HCT116 (cell line): ENCODE results near the gene ADARB1. TPM values are rescaled to one million over a fixed set of nuclear protein-coding genes. Genes with fewer than 3 reads are reported as not detected.

Experiments used
- ATAC-seq: fragments of 200-7000 bp; cut with Tn5 transposase; 2 replicates; pipeline ENCODE4 v1.9.1; 2020; ENCODE audit warnings: mild to moderate bottlenecking, moderate library complexity
- BruUV-seq: library from RNA; stranded (reverse); fragments of 400-500 nt; replicated peaks from 2 replicates; lab custom pipeline; 2021; lab: Mats Ljungman, UMichigan
- CTCF ChIA-PET: fragments of 300-600 bp; sonication (Branson Sonifier 250); formaldehyde crosslinking; loops from one replicate; lab custom pipeline; 2021; ENCODE audit warnings: antibody characterized with exemption; lab: Charles Lee
- POLR2A ChIA-PET: fragments of 300-600, 350-600 bp; sonication (Branson Sonifier 250); formaldehyde crosslinking; loops from one replicate; lab custom pipeline; 2021; ENCODE audit warnings: antibody characterized with exemption; lab: Charles Lee
- RAD21 ChIA-PET, 2 experiments: fragments of 300-600 bp; sonication (Branson Sonifier 250); formaldehyde crosslinking; loops; one replicate each; lab custom pipeline; 2023; ENCODE audit warnings: low total read pairs in 2 of 2; ENCODE audit not compliant: uncharacterized antibody in 2 of 2, unreplicated experiment in 2 of 2, low non-redundant PET in 1 of 2; lab: Charles Lee
- DNase-seq: peaks from one replicate; pipeline ENCODE4 v3.0.0-alpha.2; 2010; ENCODE audit warnings: low read depth, low spot score
- H2AFZ ChIP-seq: fragments of 200-600 bp; shearing (Covaris generic), sonication (generic); 2 replicates; pipeline ENCODE4 v1.6.1; 2017; ENCODE audit warnings: low read depth, mixed run types, mixed read lengths, antibody characterized with exemption, low read length; ENCODE audit not compliant: poor library complexity, severe bottlenecking
- H3K27ac ChIP-seq: 2 replicates; pipeline ENCODE4 v1.5.1; 2012; ENCODE audit warnings: low read depth, low read length
- H3K27me3 ChIP-seq: fragments of 200-600 bp; sonication (generic); 2 replicates; pipeline ENCODE4 v1.6.1; 2016; ENCODE audit warnings: mixed run types, low read length, mixed read lengths; ENCODE audit not compliant: insufficient read depth
- H3K36me3 ChIP-seq, 2 experiments: fragments of 200-500 bp in 1 of 2; fragments of 200-600 bp in 1 of 2; sonication (Bioruptor generic) in 1 of 2; sonication (generic) in 1 of 2; 2 replicates each; pipeline versions ENCODE4 v1.5.1 to v1.6.1; 2014 to 2016; ENCODE audit warnings: low read length in 2 of 2, inconsistent platforms in 1 of 2, mixed read lengths in 1 of 2, mixed run types in 1 of 2; ENCODE audit not compliant: insufficient read depth in 2 of 2, control insufficient read depth in 1 of 2
- H3K4me1 ChIP-seq, 2 experiments: fragments of 200-600 bp in 1 of 2; sonication (generic) in 1 of 2; 2 replicates each; pipeline versions ENCODE4 v1.5.1 to v1.6.1; 2012 to 2017; ENCODE audit warnings: low read length in 2 of 2, inconsistent platforms in 1 of 2, mild to moderate bottlenecking in 1 of 2, mixed read lengths in 1 of 2, mixed run types in 1 of 2, moderate library complexity in 1 of 2; ENCODE audit not compliant: insufficient read depth in 2 of 2, control insufficient read depth in 1 of 2
- H3K4me2 ChIP-seq: fragments of 200-600 bp; sonication (generic); 2 replicates; pipeline ENCODE4 v1.6.1; 2017; ENCODE audit warnings: mixed run types, low read length, mixed read lengths
- H3K4me3 ChIP-seq, 2 experiments: fragments of 200-600 bp in 1 of 2; sonication (generic) in 1 of 2; replicated peaks in 1 of 2; 2 replicates each; pipeline ENCODE4 v1.5.1; 2011 to 2016; ENCODE audit warnings: low read length in 2 of 2, control low read depth in 1 of 2, low read depth in 1 of 2, mild to moderate bottlenecking in 1 of 2, mixed read lengths in 1 of 2, mixed run types in 1 of 2
- H3K79me2 ChIP-seq: fragments of 200-600 bp; sonication (generic); 2 replicates; pipeline ENCODE4 v1.6.1; 2017; ENCODE audit warnings: mild to moderate bottlenecking, mixed run types, low read length, moderate library complexity, mixed read lengths; ENCODE audit not compliant: insufficient read depth
- H3K9ac ChIP-seq: fragments of 200-600 bp; sonication (generic); 2 replicates; pipeline ENCODE4 v1.6.1; 2016; ENCODE audit warnings: low read length, mixed read lengths
- H3K9me2 ChIP-seq: fragments of 200-600 bp; sonication (generic), shearing (Covaris generic); 2 replicates; pipeline ENCODE4 v1.6.1; 2017; ENCODE audit warnings: mixed run types, mild to moderate bottlenecking, moderate library complexity; ENCODE audit not compliant: insufficient read depth
- H3K9me3 ChIP-seq, 2 experiments: fragments of 200-500 bp in 1 of 2; fragments of 200-600 bp in 1 of 2; sonication (Bioruptor generic) in 1 of 2; sonication (generic) in 1 of 2; 2 replicates each; pipeline ENCODE4 v1.6.1; 2014 to 2017; ENCODE audit warnings: low read length in 2 of 2, mixed read lengths in 2 of 2, inconsistent platforms in 1 of 2, low read depth in 1 of 2, mild to moderate bottlenecking in 1 of 2, mixed run types in 1 of 2, moderate library complexity in 1 of 2; ENCODE audit not compliant: control insufficient read depth in 1 of 2, insufficient read depth in 1 of 2
- H4K20me1 ChIP-seq: fragments of 200-600 bp; sonication (generic), shearing (Covaris generic); 2 replicates; pipeline ENCODE4 v1.6.1; 2017; ENCODE audit warnings: mixed run types, mild to moderate bottlenecking, moderate library complexity; ENCODE audit not compliant: insufficient read depth
- CEBPB ChIP-seq: IDR thresholded peaks from 2 replicates; pipeline ENCODE4 v1.6.1; 2012; ENCODE audit warnings: low read depth
- EZH2phosphoT487 ChIP-seq: fragments of 200-600 bp; IDR thresholded peaks from 2 replicates; pipeline ENCODE4 v1.6.1; 2018; ENCODE audit warnings: antibody characterized with exemption, borderline replicate concordance
- POLR2AphosphoS5 ChIP-seq: IDR thresholded peaks from 2 replicates; pipeline ENCODE4 v1.6.1; 2011; ENCODE audit warnings: mild to moderate bottlenecking, low read depth, low read length, moderate library complexity
- TCF7L2 ChIP-seq: IDR thresholded peaks from 2 replicates; pipeline ENCODE4 v1.7.0; 2011; ENCODE audit warnings: borderline replicate concordance, inconsistent platforms; ENCODE audit not compliant: insufficient read depth, insufficient read length; ENCODE audit errors: extremely low read depth
- YY1 ChIP-seq: IDR thresholded peaks from 2 replicates; pipeline ENCODE4 v1.6.1; 2011; ENCODE audit warnings: low read length, low read depth, moderate library complexity, mild to moderate bottlenecking; ENCODE audit not compliant: insufficient replicate concordance; ENCODE audit errors: extremely low read depth
- ZNF274 ChIP-seq: fragments of 200-500 bp; sonication (Bioruptor generic); IDR thresholded peaks from 2 replicates; pipeline ENCODE4 v1.6.1; 2014; ENCODE audit warnings: mild to moderate bottlenecking, low read depth, low read length, inconsistent platforms
- intact Hi-C: fragments of 100-400 bp; cut with micrococcal nuclease; formaldehyde crosslinking; loops from 2 replicates; pipeline ENCODE4 v1.10.0; 2022
- total RNA-seq: library from RNA; stranded (reverse); gene quantifications from one replicate; pipeline ENCODE4 v1.2.1, GENCODE V29; 2021; ENCODE audit not compliant: unreplicated experiment
- TF ChIP-seq, protein P1 (sequence below): IDR thresholded peaks from 2 replicates; pipeline ENCODE4 v1.6.1; 2011; ENCODE audit warnings: mild to moderate bottlenecking, low read length, moderate library complexity; ENCODE audit not compliant: insufficient replicate concordance; ENCODE audit errors: extremely low read depth
- TF ChIP-seq, protein P2 (sequence below): IDR thresholded peaks from 2 replicates; pipeline ENCODE4 v1.6.1; 2012; ENCODE audit warnings: low read depth

ADARB1 gene
- total RNA-seq, 1 experiment from 2014 or later, result 13.5 TPM

DNA sequence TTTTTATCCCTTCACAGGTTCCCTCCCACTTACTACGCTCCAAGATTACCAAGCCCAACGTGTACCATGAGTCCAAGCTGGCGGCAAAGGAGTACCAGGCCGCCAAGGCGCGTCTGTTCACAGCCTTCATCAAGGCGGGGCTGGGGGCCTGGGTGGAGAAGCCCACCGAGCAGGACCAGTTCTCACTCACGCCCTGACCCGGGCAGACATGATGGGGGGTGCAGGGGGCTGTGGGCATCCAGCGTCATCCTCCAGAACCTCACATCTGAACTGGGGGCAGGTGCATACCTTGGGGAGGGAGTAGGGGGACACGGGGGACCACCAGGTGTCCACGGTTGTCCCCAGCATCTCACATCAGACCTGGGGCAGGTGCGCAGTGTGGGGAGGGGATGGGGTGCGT, 147.6 kb downstream of the ADARB1 start (continued):
- TF ChIP-seq, protein P1, sequence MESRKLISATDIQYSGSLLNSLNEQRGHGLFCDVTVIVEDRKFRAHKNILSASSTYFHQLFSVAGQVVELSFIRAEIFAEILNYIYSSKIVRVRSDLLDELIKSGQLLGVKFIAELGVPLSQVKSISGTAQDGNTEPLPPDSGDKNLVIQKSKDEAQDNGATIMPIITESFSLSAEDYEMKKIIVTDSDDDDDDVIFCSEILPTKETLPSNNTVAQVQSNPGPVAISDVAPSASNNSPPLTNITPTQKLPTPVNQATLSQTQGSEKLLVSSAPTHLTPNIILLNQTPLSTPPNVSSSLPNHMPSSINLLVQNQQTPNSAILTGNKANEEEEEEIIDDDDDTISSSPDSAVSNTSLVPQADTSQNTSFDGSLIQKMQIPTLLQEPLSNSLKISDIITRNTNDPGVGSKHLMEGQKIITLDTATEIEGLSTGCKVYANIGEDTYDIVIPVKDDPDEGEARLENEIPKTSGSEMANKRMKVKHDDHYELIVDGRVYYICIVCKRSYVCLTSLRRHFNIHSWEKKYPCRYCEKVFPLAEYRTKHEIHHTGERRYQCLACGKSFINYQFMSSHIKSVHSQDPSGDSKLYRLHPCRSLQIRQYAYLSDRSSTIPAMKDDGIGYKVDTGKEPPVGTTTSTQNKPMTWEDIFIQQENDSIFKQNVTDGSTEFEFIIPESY, result no peak
- TF ChIP-seq TCF7L2, result no peak
- no peak for TF ChIP-seq POLR2AphosphoS5
- TF ChIP-seq YY1, result no peak
- TF ChIP-seq, all 23 proteins: peak for 0

DNA sequence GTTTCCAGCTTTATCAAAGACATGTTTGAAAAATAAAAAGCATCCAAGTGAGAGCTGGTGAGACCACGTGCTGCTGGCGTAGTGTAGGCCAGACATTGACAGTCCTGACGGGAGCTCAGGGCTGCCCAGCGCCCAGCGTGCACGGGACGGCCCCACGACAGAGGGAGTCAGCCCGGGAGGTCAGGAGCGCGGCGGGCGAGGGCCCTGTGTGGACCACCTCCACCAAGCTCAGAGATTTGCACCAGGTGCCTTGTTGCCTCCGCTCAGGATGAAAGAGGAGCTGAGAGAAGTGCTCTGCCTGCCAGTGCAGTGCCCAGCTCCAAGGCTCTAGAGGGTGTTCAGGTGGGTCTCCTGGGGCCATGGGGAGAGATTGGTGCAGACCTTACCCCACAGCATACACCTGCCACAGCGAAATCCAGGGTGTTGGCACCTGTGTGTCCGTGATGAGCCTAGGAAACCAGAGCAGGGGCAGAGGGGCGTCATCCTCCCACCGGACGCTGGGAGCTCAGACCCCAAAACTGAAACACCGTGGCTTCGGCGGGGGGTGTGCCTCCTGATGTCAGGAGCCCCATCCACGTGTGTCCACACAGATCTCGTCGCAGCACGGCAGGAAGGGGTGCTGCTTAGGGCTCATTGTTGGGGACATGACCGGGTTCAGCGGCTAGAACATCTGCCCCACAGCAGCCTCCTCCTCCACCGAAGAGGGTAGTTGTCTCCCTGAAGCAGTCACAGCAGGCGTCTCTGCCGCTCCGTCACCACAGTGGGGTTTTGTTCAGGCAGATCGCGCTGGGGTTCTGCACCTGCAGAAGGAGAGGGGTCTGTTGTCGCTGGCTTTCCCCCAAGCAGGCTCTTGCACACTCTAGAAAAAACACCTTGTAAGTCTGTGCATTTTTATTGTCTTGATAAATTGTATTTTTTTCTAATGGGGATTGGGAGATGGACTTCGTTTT, 149.1 kb downstream of the ADARB1 start:
- Histone ChIP-seq H3K9ac (no peak overlapping the region), H3K9me3 (no peaks in the 10 kb centered on the region), H3K4me1 (peaks cover 18 to 21% of the 10 kb centered on the region in 2 experiments), H3K27me3 (no peaks in the 10 kb centered on the region), H3K4me3 (no peak overlapping the region), H2AFZ (no peak overlapping the region), H3K27ac (no peak overlapping the region), H3K9me2 (no peaks in the 10 kb centered on the region), H3K36me3 (no peaks in the 10 kb centered on the region), H4K20me1 (no peaks in the 10 kb centered on the region), H3K79me2 (no peaks in the 10 kb centered on the region), H3K4me2 (no peak overlapping the region)
- CTCF ChIA-PET, result no interaction called here
- intact Hi-C loops, result no loop called here
- no TSS peak for BruUV-seq
- DNase-seq (no peak), ATAC-seq (no peak)
- RAD21 ChIA-PET, result no interaction called here
- TF ChIP-seq CEBPB (no peak), EZH2phosphoT487 (no peak), TCF7L2 (no peak), ZNF274 (no peak)
- TF ChIP-seq, protein P2, sequence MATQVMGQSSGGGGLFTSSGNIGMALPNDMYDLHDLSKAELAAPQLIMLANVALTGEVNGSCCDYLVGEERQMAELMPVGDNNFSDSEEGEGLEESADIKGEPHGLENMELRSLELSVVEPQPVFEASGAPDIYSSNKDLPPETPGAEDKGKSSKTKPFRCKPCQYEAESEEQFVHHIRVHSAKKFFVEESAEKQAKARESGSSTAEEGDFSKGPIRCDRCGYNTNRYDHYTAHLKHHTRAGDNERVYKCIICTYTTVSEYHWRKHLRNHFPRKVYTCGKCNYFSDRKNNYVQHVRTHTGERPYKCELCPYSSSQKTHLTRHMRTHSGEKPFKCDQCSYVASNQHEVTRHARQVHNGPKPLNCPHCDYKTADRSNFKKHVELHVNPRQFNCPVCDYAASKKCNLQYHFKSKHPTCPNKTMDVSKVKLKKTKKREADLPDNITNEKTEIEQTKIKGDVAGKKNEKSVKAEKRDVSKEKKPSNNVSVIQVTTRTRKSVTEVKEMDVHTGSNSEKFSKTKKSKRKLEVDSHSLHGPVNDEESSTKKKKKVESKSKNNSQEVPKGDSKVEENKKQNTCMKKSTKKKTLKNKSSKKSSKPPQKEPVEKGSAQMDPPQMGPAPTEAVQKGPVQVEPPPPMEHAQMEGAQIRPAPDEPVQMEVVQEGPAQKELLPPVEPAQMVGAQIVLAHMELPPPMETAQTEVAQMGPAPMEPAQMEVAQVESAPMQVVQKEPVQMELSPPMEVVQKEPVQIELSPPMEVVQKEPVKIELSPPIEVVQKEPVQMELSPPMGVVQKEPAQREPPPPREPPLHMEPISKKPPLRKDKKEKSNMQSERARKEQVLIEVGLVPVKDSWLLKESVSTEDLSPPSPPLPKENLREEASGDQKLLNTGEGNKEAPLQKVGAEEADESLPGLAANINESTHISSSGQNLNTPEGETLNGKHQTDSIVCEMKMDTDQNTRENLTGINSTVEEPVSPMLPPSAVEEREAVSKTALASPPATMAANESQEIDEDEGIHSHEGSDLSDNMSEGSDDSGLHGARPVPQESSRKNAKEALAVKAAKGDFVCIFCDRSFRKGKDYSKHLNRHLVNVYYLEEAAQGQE, result no peak
- TF ChIP-seq, protein P1, result no peak
- POLR2A ChIA-PET, result no interaction called here
